ENCODE data around the gene ARHGAP42. TPM values are rescaled to one million over a fixed set of nuclear protein-coding genes. Genes with fewer than 3 reads are reported as not detected.

The ARHGAP42 gene
- total RNA-seq, 1 donor from 2014 or later: 33.2 TPM

GRCh38 chr11:100841711-100842407 is 154.8 kb downstream of the ARHGAP42 start:
- Mint-ChIP-seq H3K27me3 (ENCODE audit: low read depth, unreplicated experiment) (no peaks in the 10 kb centered on the region), H3K4me3 (ENCODE audit: unreplicated experiment) (no peak overlapping the region), H3K9me3 (ENCODE audit: unreplicated experiment) (peaks cover 1% of the 10 kb centered on the region), H3K36me3 (ENCODE audit: low read depth, unreplicated experiment) (no peaks in the 10 kb centered on the region), H3K27ac (ENCODE audit: unreplicated experiment) (no peak overlapping the region), H3K4me1 (ENCODE audit: low read depth, unreplicated experiment) (peaks cover 4% of the 10 kb centered on the region)
- H3K79me2 ChIP-seq (ENCODE audit: insufficient read depth, low read length): peaks cover 6% of the 10 kb centered on the region
- no peak overlapping the region for H3K4me3 ChIP-seq (ENCODE audit: insufficient read depth, low read depth, low read length)
- H3K9me3 ChIP-seq (ENCODE audit: insufficient read depth, low read depth, low read length): no peaks in the 10 kb centered on the region
- H3K27me3 ChIP-seq (ENCODE audit: insufficient read depth, low read length): no peaks in the 10 kb centered on the region
- no peak overlapping the region for H2AFZ ChIP-seq (ENCODE audit: low read depth, low read length)
- TF ChIP-seq CTCF (IDR thresholded peaks at IDR 0.05; ENCODE audit: insufficient read depth, low read depth, low read length) (no peak), EZH2 (IDR thresholded peaks at IDR 0.05; ENCODE audit: insufficient read depth, low read length) (no peak)
- DNase-seq (ENCODE audit: low read depth): no peak
- no peak overlapping the region for H3K4me2 ChIP-seq (ENCODE audit: low read length)
- no peaks in the 10 kb centered on the region for H4K20me1 ChIP-seq (ENCODE audit: insufficient read depth, low read length)
- H3K36me3 ChIP-seq (ENCODE audit: insufficient read depth, low read length): no peaks in the 10 kb centered on the region
- FAIRE-seq: no peak
- no peak overlapping the region for H3K27ac ChIP-seq (ENCODE audit: low read depth, low read length)
- H3K4me1 ChIP-seq (ENCODE audit: insufficient read depth, low read length): no peaks in the 10 kb centered on the region
- H3K9ac ChIP-seq (ENCODE audit: low read length): no peak overlapping the region

- H3K36me3 Mint-ChIP-seq (ENCODE audit: low read depth, unreplicated experiment): no peaks in the 10 kb centered on the region
- no peak overlapping the region for H3K4me3 Mint-ChIP-seq (ENCODE audit: unreplicated experiment)
- Histone ChIP-seq H4K20me1 (ENCODE audit: insufficient read depth, low read length) (no peaks in the 10 kb centered on the region), H3K4me3 (ENCODE audit: insufficient read depth, low read depth, low read length) (no peak overlapping the region), H3K9me3 (ENCODE audit: insufficient read depth, low read depth, low read length) (no peaks in the 10 kb centered on the region), H3K27ac (ENCODE audit: low read depth, low read length) (no peak overlapping the region), H3K36me3 (ENCODE audit: insufficient read depth, low read length) (no peaks in the 10 kb centered on the region), H3K4me1 (ENCODE audit: insufficient read depth, low read length) (peaks cover 16% of the 10 kb centered on the region), H3K4me2 (ENCODE audit: low read length) (no peak overlapping the region), H3K27me3 (ENCODE audit: insufficient read depth, low read length) (no peaks in the 10 kb centered on the region), H3K79me2 (ENCODE audit: insufficient read depth, low read length) (peaks cover 4% of the 10 kb centered on the region), H2AFZ (ENCODE audit: low read depth, low read length) (no peak overlapping the region), H3K9ac (ENCODE audit: low read length) (no peak overlapping the region)
- no peak for FAIRE-seq
- DNase-seq (ENCODE audit: low read depth): no peak
- H3K27me3 Mint-ChIP-seq (ENCODE audit: low read depth, unreplicated experiment): no peaks in the 10 kb centered on the region
- no peak overlapping the region for H3K27ac Mint-ChIP-seq (ENCODE audit: unreplicated experiment)
- H3K4me1 Mint-ChIP-seq (ENCODE audit: low read depth, unreplicated experiment): peaks cover 19% of the 10 kb centered on the region
- peaks cover 1% of the 10 kb centered on the region for H3K9me3 Mint-ChIP-seq (ENCODE audit: unreplicated experiment)
- no peak for TF ChIP-seq EZH2 (IDR thresholded peaks at IDR 0.05; ENCODE audit: insufficient read depth, low read length)
- TF ChIP-seq CTCF (IDR thresholded peaks at IDR 0.05; ENCODE audit: insufficient read depth, low read depth, low read length): no peak
Measured at GRCh38 chr11:100847696-100848216, 160.7 kb downstream of the ARHGAP42 start.
